ENCODE data around the gene HSP90AB1. TPM values are rescaled to one million over a fixed set of nuclear protein-coding genes. Genes with fewer than 3 reads are reported as not detected.

HSP90AB1 gene
- total and polyA plus RNA-seq, 9 of the 15 experiments (the other 6 are each of a cell fraction or from before 2014, with no cell fraction given): 1,780 to 3,358 (median 2,262) TPM

- TF ChIP-seq RREB1 (CRISPR knock-in tag; IDR thresholded peaks at IDR 0.05): no peak
- no peak for TF ChIP-seq ZNF12 (CRISPR knock-in tag; IDR thresholded peaks at IDR 0.05)
- no peak for TF ChIP-seq ZBTB9 (CRISPR knock-in tag; IDR thresholded peaks at IDR 0.05)
- no peak for TF ChIP-seq ATF2 (CRISPR knock-in tag; IDR thresholded peaks at IDR 0.05)
- TF ChIP-seq FOXJ2 (tag; IDR thresholded peaks at IDR 0.05): no peak
- TF ChIP-seq EP300 (IDR thresholded peaks at IDR 0.05; ENCODE audit: low read length): no peak
- no peak for TF ChIP-seq FIP1L1 (IDR thresholded peaks at IDR 0.05; ENCODE audit: low read depth, low read length, poor library complexity, severe bottlenecking)
- TF ChIP-seq NFIC (IDR thresholded peaks at IDR 0.05): no peak
Measured at GRCh38 chr6:44228836-44229235, 18.1 kb upstream of the HSP90AB1 start (continued).

Measured in K562 (cell line).